BLaER1 treated with 17β-estradiol and CSF1 and Interleukin-3, amounts not matched to agents 10 nM and 100 nM (cell line): ENCODE measurements around the gene TSG101.

Experiments
- H3K27ac ChIP-seq, 11 experiments: shearing (Covaris generic); formaldehyde crosslinking; 2 replicates each; pipeline ENCODE4 v1.8.1; 2022
- H3K27me3 ChIP-seq, 11 experiments: shearing (Covaris generic); formaldehyde crosslinking; 2 replicates each; pipeline ENCODE4 v1.8.1; 2022
- H3K36me3 ChIP-seq, 11 experiments: shearing (Covaris generic); formaldehyde crosslinking; 2 replicates each; pipeline ENCODE4 v1.8.1; 2022
- H3K4me1 ChIP-seq, 10 experiments: shearing (Covaris generic); formaldehyde crosslinking; 2 replicates each; pipeline ENCODE4 v1.8.1; 2022
- H3K4me2 ChIP-seq, 11 experiments: shearing (Covaris generic); formaldehyde crosslinking; 2 replicates each; pipeline ENCODE4 v1.8.1; 2022
- H3K4me3 ChIP-seq, 10 experiments: shearing (Covaris generic); formaldehyde crosslinking; 2 replicates each; pipeline ENCODE4 v1.8.1; 2022
- H3K9ac ChIP-seq, 11 experiments: shearing (Covaris generic); formaldehyde crosslinking; 2 replicates each; pipeline ENCODE4 v1.8.1; 2022
- H3K9me3 ChIP-seq, 11 experiments: shearing (Covaris generic); formaldehyde crosslinking; replicated peaks in 1 of 11; 2 replicates each; pipeline ENCODE4 v1.8.1; 2022
- H4K20me1 ChIP-seq, 11 experiments: shearing (Covaris generic); formaldehyde crosslinking; 2 replicates each; pipeline ENCODE4 v1.8.1; 2022
- Cebpa-rat ChIP-seq, 11 experiments: shearing (Covaris generic); IDR thresholded peaks; 2 replicates each; pipeline ENCODE4 v1.8.1; 2022

The TSG101 gene, protein sequence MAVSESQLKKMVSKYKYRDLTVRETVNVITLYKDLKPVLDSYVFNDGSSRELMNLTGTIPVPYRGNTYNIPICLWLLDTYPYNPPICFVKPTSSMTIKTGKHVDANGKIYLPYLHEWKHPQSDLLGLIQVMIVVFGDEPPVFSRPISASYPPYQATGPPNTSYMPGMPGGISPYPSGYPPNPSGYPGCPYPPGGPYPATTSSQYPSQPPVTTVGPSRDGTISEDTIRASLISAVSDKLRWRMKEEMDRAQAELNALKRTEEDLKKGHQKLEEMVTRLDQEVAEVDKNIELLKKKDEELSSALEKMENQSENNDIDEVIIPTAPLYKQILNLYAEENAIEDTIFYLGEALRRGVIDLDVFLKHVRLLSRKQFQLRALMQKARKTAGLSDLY

DNA sequence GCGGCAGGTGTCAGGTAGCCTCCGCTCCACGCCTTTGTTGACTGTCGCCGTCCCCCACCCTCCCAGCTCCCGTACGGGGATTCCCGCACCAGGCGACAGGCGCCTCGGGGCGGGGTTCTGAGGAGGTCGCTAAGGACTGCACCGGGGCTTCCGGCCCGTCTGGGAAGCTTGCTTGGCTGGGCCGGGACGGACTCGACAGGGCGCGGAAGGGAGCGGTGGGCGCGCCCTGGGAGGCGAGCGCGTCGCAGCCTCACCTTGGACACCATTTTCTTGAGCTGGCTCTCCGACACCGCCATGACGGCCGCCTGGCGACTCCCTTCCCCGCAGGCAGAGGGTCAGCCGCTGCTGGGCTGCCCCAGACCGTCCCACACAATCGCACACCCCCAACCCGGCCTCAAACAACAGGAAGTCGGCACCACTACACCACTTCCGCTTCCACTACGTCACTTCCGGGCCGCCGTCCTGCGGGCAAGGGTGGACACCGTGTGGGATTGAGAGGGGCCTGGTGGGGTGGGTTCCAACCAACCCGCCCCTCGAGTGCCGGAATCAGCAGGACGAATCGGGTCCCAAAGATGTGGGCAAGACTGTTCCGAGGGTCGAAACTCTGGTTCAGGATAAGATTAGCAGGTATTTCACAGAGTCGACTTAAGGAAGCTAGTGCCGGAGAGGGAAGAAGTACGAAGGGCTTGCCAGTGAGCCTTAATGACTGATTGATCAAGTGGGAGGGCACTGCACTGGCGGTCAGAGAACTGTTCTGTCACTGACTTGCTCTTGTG, at the start of gene TSG101:
TSG101 (minus strand) TSS at position 422 of the 776 bp plus-strand sequence; CDS start at position 296, 126 bp downstream.
- Histone ChIP-seq H3K4me1 (peaks cover 16 to 28% (median 21%) of the 10 kb centered on the region in 10 experiments), H3K36me3 (peaks cover 0 to 47% (median 28%) of the 10 kb centered on the region in 11 experiments; a peak in 18 of 22 replicates), H3K4me3 (peak within 1 kb of the TSS; percentile 66 to 92 (median 84)), H3K9ac (peak within 1 kb of the TSS; percentile 89 to 99 (median 94)), H3K4me2 (peak within 1 kb of the TSS; percentile 79 to 97 (median 90)), H3K27ac (peak within 1 kb of the TSS; percentile 93 to 99 (median 97)), H4K20me1 (peaks cover 0 to 22% (median 5%) of the 10 kb centered on the region in 11 experiments; a peak in 10 of 22 replicates), H3K9me3 (no peaks in the 10 kb centered on the region), H3K27me3 (no peaks in the 10 kb centered on the region)
- no peak for TF ChIP-seq Cebpa-rat (IDR thresholded peaks at IDR 0.05)

DNA sequence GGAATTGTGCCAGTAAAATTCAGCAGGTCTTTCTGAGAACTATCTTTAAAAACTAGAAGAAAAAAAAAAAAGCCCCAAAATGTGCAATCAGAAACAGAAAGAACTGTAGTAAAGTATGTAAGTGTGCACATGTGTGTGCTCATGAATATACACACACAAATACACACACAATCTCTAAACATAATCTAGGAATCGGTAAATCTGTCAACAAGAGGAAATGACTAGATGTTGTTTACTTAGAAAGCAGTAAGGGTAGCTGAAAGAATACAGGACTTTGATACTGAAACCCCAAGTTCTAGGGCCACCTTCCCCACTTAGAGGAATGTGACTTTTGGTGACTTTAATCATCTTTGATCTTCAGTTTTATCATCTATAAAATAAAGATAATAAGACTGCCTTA, 48.6 kb upstream of the TSG101 start:
- Histone ChIP-seq H3K27ac (no peak overlapping the region), H4K20me1 (peaks cover 0 to 8% (median 0%) of the 10 kb centered on the region in 11 experiments; a peak in 4 of 22 replicates), H3K4me2 (no peak overlapping the region), H3K36me3 (peaks cover 12 to 99% (median 75%) of the 10 kb centered on the region in 11 experiments), H3K27me3 (no peaks in the 10 kb centered on the region), H3K4me3 (no peak overlapping the region), H3K9me3 (no peaks in the 10 kb centered on the region), H3K4me1 (peaks cover 0 to 7% (median 0%) of the 10 kb centered on the region in 10 experiments; a peak in 3 of 20 replicates), H3K9ac (no peak overlapping the region)
- no peak for TF ChIP-seq Cebpa-rat (IDR thresholded peaks at IDR 0.05)

DNA sequence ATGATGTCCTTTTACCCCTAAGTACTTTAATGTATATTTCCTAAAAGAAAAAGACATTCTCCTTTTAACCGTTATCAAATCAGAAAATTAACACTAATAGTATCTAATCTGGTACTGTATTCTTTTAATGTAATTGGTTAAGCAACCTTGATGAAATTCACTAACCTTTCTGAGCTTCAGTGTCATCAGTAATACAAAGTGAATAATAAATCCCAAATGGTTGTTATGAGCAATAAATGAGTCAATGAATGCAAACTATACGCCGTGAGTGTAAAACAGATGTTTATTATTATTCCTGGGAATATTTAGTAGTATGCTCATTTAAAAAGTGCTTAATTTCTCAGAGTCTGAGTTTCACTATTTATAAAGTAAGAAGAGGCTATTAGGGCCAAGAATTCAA, 40.3 kb upstream of the TSG101 start:
- Histone ChIP-seq H3K9ac (no peak overlapping the region), H3K36me3 (peaks cover 20 to 99% (median 72%) of the 10 kb centered on the region in 11 experiments; a peak in 21 of 22 replicates), H3K4me1 (no peaks in the 10 kb centered on the region), H3K27me3 (no peaks in the 10 kb centered on the region), H4K20me1 (peaks cover 0 to 5% (median 0%) of the 10 kb centered on the region in 11 experiments; a peak in 2 of 22 replicates), H3K4me3 (no peak overlapping the region), H3K4me2 (no peak overlapping the region), H3K9me3 (no peaks in the 10 kb centered on the region), H3K27ac (no peak overlapping the region)
- no peak for TF ChIP-seq Cebpa-rat (IDR thresholded peaks at IDR 0.05)

DNA sequence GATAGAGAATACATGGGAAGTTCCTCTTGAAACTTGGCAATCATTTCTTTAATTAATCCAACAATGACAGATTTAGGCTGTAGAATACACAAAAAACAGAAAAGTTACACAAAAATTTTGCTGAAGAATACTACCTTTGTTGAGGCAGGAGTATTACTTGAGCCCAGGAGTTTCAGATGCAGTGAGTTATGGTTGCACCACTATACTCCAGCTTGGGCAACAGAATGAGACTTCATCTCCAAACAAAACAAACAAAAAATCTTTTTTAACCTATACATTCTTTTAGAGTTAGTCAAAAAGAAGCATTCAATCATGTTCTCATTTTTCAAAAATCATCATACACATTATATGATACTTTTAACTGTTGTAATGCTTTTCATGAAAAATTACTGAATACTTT, 39.7 kb upstream of the TSG101 start:
- Histone ChIP-seq H3K4me3 (no peak overlapping the region), H3K4me2 (no peak overlapping the region), H3K27me3 (no peaks in the 10 kb centered on the region), H3K9ac (no peak overlapping the region), H4K20me1 (peaks cover 0 to 5% (median 0%) of the 10 kb centered on the region in 11 experiments; a peak in 2 of 22 replicates), H3K27ac (no peak overlapping the region), H3K36me3 (peaks cover 24 to 99% (median 73%) of the 10 kb centered on the region in 11 experiments; a peak in 21 of 22 replicates), H3K4me1 (no peaks in the 10 kb centered on the region), H3K9me3 (no peaks in the 10 kb centered on the region)
- TF ChIP-seq Cebpa-rat (IDR thresholded peaks at IDR 0.05) = no peak

DNA sequence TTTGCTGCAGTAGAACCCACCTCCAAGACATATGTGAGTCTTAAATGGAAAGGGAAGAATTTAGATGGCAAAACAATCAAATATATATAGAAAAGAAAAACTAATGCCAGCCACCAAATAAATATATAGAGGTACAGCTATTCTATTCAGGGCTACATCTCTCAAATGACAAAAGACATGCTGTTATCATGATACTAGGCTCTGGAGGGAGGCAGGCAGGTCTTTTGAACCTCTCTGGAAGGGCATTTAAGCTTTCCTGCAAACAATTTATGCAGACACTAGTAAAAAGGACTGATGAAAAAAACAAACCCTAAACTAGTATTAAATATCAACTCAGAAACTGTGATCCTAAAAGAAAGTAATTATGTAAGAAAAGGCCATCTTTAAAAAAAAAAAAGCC, 37.4 kb upstream of the TSG101 start:
- Histone ChIP-seq H3K36me3 (peaks cover 25 to 98% (median 71%) of the 10 kb centered on the region in 11 experiments), H3K27me3 (no peaks in the 10 kb centered on the region)
- no peak for TF ChIP-seq Cebpa-rat (IDR thresholded peaks at IDR 0.05)

DNA sequence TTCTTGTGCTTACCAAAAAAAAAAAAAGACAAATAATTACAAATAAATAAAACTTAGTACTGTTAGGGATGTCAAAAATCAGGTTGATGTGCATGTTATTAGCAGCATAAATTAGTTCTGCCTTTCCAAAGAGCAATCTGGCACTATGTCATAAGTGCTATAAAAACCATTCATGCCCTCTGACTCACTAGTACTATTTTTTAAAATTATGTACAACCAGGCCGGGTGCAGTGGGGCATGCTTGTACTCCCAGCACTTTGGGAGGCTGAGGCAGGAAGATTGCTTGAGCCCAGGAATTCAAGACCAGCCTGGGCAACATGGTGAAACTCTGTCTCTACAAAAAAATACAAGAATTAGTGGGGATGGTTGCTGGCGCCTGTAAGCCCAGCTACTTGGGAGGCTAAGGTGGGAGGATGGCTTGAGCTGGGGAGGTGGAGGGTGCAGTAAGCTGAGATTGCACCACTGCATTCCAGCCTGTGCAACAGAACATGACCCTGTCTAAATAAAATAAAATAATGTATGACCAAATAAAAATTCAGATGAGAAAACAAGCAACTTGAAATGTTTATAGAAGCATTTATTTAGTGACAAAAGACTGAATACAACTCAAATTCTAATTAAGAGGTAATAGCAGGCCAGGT, 36.5 kb upstream of the TSG101 start:
- Histone ChIP-seq H4K20me1 (no peaks in the 10 kb centered on the region; a peak in 3 of 22 replicates), H3K9ac (no peak overlapping the region), H3K9me3 (no peaks in the 10 kb centered on the region), H3K4me3 (no peak overlapping the region), H3K4me2 (no peak overlapping the region), H3K27me3 (no peaks in the 10 kb centered on the region), H3K4me1 (no peaks in the 10 kb centered on the region), H3K27ac (no peak overlapping the region), H3K36me3 (peaks cover 29 to 99% (median 72%) of the 10 kb centered on the region in 11 experiments)
- TF ChIP-seq Cebpa-rat (IDR thresholded peaks at IDR 0.05) = no peak

More for the DNA sequence above, 37.4 kb upstream of the TSG101 start:
- Histone ChIP-seq H3K9ac (no peak overlapping the region), H3K9me3 (no peaks in the 10 kb centered on the region), H3K4me3 (no peak overlapping the region), H3K4me2 (no peak overlapping the region), H3K27ac (no peak overlapping the region), H3K4me1 (no peaks in the 10 kb centered on the region), H4K20me1 (no peaks in the 10 kb centered on the region; a peak in 2 of 22 replicates)

DNA sequence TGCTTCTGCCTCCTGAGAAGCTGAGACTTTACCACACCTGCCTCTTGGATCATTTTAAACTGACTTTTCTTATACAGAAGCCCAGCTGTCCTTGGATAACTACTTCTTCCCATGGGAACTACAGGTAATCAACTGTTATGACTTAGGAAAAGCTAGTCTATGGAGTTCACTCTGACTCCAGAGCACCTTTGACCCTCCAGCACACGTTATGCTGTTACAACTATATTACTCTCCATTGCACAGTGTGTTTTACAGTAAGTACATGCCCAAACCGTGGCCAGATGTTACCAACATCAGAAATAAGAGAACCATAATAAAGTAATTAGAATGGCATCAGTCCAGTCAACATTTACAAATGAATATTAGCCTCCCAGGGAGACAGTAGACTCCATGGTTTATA, 21.3 kb upstream of the TSG101 start:
- no peaks in the 10 kb centered on the region for H3K9me3 ChIP-seq
- no peak overlapping the region for H3K27ac ChIP-seq
- TF ChIP-seq Cebpa-rat (IDR thresholded peaks at IDR 0.05) = no peak
- peaks cover 23 to 98% (median 55%) of the 10 kb centered on the region in 11 experiments; a peak in 21 of 22 replicates for H3K36me3 ChIP-seq
- no peaks in the 10 kb centered on the region; a peak in 1 of 22 replicates for H4K20me1 ChIP-seq
- H3K4me3 ChIP-seq = no peak overlapping the region
- no peaks in the 10 kb centered on the region for H3K4me1 ChIP-seq
- H3K27me3 ChIP-seq = no peaks in the 10 kb centered on the region
- no peak overlapping the region for H3K9ac ChIP-seq
- H3K4me2 ChIP-seq = no peak overlapping the region

DNA sequence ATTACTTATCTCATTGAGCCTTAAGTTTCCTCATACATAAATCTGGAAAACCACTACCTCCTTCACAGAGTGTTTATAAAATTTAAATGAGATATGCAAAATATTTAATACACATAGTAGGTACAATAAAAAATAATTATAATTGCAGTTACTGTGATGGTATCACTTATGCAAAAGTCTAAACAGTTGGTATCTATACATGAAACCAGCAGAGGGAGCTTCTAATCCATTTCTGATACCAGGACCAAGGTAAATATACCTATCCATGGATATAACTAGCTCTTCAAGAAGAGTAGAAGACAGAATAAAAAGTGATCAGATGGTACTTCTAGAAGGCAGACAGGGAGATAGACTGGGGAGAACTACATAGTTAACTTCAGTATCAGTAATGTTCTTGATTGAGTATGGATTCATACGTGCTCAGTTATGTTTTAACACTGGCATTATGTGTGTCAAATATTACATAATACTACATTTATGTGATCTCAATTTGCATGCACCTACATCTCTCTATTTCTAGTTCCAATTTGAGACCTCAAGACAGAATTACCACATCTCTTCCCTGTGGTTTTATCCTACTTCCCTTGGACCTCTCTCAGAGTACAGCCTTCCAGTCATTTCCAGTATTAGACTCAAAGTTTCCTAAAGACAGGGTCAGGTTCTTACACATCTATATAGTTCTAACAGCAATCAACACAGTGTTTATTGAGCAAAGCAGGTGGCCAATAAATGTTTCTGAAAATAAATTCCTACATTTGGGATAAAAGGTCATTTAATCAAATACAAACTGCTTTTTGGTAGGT, 13.7 kb upstream of the TSG101 start:
- Histone ChIP-seq H3K4me1 (peaks cover 0 to 6% (median 0%) of the 10 kb centered on the region in 10 experiments; a peak in 3 of 20 replicates), H3K36me3 (peaks cover 13 to 92% (median 34%) of the 10 kb centered on the region in 11 experiments), H3K4me3 (no peak overlapping the region), H4K20me1 (peaks cover 0 to 7% (median 0%) of the 10 kb centered on the region in 11 experiments; a peak in 2 of 22 replicates), H3K4me2 (no peak overlapping the region), H3K27ac (no peak overlapping the region), H3K27me3 (no peaks in the 10 kb centered on the region), H3K9ac (peak overlapping the region in 1 of 11 experiments; percentile 6; a peak in 1 of 22 replicates), H3K9me3 (no peaks in the 10 kb centered on the region)
- TF ChIP-seq Cebpa-rat (IDR thresholded peaks at IDR 0.05) = no peak
